Glomerular endothelial cell (primary cell): ENCODE data around the gene MRPL30. TPM values are rescaled to one million over a fixed set of nuclear protein-coding genes. Genes with fewer than 3 reads are reported as not detected.
"Not testable (repeated sequence)": the region's sequence is repeated elsewhere in the genome, so short reads cannot be mapped to it uniquely, and the experiment has no call there.

Source experiments
- DNase-seq: peaks from one replicate; pipeline ENCODE4 v3.0.0-alpha.2; 2011; ENCODE audit warnings: low read depth, low spot score; ENCODE audit errors: extremely low read depth
- total RNA-seq: library from RNA; depleted of rRNA; stranded (reverse); fragments of >200 nt; gene quantifications from 2 replicates; pipeline ENCODE4 v1.2.3, GENCODE V29; 2015

MRPL30 gene
- total RNA-seq, 1 donor from 2014 or later, result 39.7 TPM

GRCh38 chr2:99183025-99183424 lies 2.0 kb downstream of the MRPL30 start:
- no peak for DNase-seq

DNA sequence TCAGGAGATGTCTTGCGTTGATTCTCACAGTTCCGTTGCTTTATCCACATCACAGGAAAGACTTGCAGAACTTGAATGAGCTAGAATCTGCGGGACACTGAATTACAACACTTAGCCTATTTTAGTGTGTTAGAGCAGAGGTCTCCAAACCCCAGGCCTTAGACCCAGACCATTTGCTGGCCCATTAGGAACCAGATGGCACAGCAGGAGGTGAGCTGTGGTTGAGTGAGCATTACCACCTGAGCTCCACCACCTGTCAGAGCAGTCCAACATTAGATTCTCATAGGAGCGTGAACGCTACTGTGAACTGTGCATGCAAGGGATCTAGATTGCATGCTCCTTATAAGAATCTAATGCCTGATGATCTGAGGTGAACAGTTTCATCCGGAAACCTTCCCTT lies 3.8 kb downstream of the MRPL30 start:
- DNase-seq, result no peak

DNA sequence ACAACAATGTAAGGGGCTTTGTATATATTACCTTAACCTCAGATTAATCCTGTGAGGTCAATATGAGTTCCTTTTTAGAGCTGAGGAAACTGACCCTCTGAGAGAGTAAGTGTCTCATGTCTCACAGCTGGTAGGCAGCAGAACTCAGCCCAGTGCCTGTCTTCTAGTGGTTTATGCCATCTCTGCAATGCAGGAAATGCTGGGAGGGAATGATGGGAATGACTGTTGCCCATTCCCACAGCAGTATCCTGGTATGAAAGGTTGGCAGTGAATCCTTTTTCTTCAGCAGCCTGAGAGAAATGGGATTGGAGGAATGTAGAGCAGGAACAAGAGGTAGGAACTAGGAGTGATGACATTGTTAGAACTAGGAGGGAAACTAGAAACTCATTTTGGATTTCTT lies 6.0 kb downstream of the MRPL30 start:
- no peak for DNase-seq

- DNase-seq, result no peak
Measured at GRCh38 chr2:99188357-99188756, 7.4 kb downstream of the MRPL30 start.

GRCh38 chr2:99190548-99190947 lies 9.6 kb downstream of the MRPL30 start:
- no peak for DNase-seq

GRCh38 chr2:99192364-99192763 lies 11.4 kb downstream of the MRPL30 start:
- DNase-seq, result not testable (repeated sequence)

DNA sequence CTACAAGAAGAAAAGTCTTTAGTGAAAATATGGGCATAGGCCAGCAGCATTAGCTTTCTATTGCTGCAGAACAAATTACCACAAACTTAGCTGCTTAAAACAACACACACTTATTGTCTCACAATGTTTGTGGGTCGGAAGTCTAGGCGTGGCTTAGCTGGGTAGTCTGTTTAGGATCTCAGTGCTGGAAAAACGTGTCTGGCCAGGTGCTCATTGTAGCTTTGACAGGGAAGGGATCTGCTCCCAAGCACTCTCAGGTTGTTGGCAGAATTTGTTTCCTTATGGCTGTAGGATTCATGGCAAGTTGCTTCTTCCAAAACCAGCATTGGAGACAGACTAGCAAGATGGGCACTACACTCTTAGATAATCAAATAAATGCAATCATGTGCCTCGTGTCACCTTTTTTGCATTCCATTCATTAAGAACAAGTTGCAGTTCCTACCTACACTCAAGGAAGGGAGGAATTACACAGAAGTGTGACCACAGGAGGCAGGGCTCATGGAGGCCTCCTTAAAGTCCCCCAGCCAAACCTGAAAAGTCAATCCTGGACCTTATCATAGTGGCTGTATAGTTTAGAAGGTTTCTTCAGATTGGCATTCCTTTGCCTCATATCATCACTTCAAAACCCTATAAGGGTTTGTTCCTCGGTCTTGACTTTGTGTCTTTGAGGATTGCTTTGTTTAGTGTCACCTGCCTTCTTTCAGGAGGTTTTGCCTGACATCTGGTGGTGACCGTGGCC lies 17.3 kb downstream of the MRPL30 start:
- no peak for DNase-seq

- no peak for DNase-seq
Measured at GRCh38 chr2:99200076-99200800, 19.3 kb downstream of the MRPL30 start.

DNA sequence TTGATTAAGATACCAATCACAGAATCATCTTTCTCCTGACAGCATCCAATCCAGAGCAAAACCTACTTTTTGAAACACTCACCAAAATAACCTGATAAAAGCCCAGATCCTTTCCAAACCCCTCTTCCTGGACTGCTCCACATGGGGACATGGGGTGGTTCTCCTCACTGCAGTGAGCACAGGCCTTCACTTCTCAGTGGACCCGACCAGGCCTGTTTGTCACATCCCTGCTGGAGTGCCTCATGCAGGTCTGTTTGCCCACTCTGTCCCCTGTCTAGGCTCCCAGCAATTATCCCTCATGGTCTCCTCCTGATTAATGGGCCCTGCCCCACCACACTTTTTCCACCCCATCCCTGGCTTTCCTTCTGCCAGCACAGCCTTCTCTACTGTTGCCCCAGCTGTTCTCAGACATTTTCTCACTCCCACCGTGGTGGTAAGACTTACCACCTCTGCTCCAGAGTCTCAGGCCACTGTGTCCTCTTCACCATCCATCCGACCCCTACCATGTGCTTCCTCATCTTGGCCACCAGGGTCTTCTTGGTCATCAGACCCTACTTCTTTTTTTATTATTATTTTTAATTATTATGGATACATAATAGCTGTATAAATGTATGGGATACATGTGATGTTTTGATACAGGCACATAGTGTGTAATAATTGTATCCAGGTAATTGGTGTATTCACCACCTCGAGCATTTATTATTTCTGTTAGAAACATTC lies 21.1 kb downstream of the MRPL30 start:
- no peak for DNase-seq

- DNase-seq, result no peak
Measured at GRCh38 chr2:99205491-99205890, 24.5 kb downstream of the MRPL30 start.

DNA sequence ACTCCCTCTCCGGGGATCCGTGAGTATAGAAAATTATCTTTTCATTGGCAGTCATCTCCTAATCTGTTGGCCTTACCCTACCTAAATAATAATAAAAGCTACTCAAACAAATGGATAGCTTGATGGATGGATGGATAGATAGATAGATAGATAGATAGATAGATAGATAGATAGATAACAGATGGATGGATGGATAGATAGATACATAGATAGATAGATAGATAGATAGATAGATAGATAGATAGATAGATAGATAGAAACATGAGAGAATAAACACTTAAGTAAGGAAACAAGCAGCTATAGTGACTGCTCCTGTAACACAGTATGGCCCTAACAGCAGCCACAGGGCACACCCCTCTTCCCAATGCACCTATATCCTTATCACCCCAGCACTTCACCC lies 35.1 kb downstream of the MRPL30 start:
- DNase-seq, result no peak

DNA sequence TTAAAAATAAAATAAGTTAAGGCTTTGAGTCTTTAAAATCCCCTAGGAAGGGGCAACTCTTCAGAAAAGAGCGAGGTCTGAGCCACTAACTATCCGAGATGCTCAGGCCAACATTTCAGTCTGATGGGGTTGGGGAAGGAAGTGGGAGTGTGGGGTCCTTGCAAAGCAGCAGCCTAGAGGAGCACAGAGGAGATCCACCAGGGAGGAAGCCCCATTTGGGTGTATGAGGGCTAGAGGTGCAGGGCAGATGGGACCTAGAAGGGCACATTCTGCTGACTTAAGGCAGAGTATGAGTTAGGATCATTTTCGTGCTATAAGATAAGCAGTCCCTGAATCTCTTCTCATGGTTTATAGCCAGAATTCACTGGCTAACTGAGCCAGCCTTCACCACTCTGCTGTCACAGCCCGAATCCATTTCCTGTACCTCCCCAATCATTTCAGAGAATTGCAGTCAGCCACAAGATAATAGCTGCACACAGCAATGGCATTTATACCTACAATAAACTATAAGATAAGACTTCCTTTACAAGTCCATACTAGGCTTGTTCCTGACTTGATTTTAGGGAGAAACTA lies 37.0 kb downstream of the MRPL30 start:
- no peak for DNase-seq

DNA sequence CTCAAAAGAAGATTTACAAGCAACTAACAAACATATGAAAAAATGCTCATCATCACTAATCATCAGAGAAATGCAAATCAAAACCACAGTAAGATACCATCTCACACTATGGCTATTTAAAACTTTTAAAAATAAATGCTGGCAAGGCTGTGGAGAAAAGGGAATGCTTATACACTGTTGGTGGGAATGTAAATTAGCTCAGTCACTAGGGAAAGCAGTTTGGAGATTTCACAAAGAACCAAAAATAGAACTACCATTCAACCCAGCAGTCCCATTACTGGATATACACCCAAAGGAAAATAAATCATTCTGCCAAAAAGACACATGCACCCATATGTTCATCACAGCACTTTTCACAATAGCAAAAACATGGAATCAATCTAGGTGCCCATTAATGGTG lies 52.2 kb downstream of the MRPL30 start:
- DNase-seq, result not testable (repeated sequence)

GRCh38 chr2:99238599-99238998 lies 57.6 kb downstream of the MRPL30 start:
- DNase-seq, result no peak

DNA sequence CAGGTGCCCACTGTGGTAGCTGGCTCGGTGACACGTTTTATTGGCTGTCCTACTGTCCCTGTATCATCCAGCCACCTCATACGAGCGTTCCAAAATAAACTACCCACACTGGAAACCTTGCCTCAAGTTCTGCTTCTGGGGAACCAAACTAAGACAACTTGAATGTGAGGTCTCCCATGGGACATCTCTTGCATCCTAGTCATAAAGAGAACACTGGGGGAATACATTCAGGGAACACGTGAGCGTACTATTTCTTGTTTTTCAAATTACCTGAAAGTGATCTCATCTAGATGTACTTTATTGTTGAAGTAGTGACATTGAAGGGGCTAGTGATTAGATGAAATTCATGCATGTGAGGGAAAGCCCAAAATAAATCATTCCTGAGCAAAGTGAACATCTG lies 59.4 kb downstream of the MRPL30 start:
- no peak for DNase-seq

DNA sequence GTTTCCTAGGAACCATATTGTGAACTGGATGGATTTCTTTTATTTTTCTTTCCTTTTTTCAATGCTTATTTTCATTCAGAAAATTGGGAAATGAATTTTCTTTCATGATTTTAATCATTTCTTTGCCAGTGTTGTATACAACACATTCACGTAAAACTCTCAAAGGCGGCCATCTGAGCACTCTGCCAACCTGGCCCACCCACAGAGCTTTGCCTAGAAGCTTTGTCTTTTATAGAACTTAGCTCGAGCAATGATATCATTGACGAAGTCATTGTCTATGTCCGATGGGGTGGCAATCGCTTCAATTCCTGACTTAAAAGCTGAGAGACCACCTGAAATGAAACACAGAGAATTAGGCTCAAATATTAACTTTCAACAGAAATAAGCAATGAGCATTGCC lies 61.2 kb downstream of the MRPL30 start:
- no peak for DNase-seq

Other genes with a start within 250 kb of the MRPL30 start
- gene CRACDL, start 245.0 kb upstream of the MRPL30 start, total RNA-seq, result 10.7 and 13.3 TPM in 2 replicates
- gene C2orf15, start 39.5 kb upstream of the MRPL30 start, total RNA-seq, result 0.41 TPM in 1 of 2 replicates, not detected in the other
- gene TSGA10, start 26.2 kb upstream of the MRPL30 start, total RNA-seq, result 5.5 TPM in 2 replicates
- gene LIPT1, start 26.2 kb upstream of the MRPL30 start, total RNA-seq, result 2.8 and 7.6 TPM in 2 replicates
- gene MITD1, start 126 bp upstream of the MRPL30 start, total RNA-seq, result 44.5 and 49.0 TPM in 2 replicates
- not detected in 2 replicates for gene LYG2, start 74.5 kb downstream of the MRPL30 start, total RNA-seq
- 1.2 TPM in 1 of 2 replicates, not detected in the other for gene LYG1, start 120.0 kb downstream of the MRPL30 start, total RNA-seq
- 75.1 and 100 TPM in 2 replicates for gene TXNDC9, start 155.1 kb downstream of the MRPL30 start, total RNA-seq
- 36.7 and 42.5 TPM in 2 replicates for gene EIF5B, start 156.2 kb downstream of the MRPL30 start, total RNA-seq